Activated gamma-delta T cell treated with Interleukin-2 at 50 U/mL for 16 hours (primary cell): ENCODE data around the gene DLX4.

Experiments
- DNase-seq: peaks from one replicate; pipeline ENCODE4 v3.0.0-alpha.2; 2020

Gene DLX4

DNA sequence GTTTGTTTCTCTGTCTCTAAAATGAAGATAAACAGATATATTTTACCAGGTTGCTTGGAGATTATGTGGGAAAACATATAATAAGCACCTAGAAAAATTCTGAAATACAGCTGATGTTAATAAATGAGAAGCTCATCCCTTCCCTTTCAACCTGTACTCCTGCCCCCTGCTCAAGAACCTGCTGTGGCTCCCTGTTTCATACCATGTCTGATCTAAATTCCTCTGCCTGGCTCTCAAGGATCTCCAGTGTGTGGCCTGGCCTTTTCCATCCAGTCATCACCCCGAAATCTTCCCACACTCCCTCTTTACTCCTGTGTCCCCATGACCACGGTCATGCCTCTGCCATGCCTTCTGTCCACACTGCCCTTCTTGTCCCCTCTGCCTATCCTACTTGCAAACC, 19.4 kb upstream of the DLX4 start:
- no peak for DNase-seq

DNA sequence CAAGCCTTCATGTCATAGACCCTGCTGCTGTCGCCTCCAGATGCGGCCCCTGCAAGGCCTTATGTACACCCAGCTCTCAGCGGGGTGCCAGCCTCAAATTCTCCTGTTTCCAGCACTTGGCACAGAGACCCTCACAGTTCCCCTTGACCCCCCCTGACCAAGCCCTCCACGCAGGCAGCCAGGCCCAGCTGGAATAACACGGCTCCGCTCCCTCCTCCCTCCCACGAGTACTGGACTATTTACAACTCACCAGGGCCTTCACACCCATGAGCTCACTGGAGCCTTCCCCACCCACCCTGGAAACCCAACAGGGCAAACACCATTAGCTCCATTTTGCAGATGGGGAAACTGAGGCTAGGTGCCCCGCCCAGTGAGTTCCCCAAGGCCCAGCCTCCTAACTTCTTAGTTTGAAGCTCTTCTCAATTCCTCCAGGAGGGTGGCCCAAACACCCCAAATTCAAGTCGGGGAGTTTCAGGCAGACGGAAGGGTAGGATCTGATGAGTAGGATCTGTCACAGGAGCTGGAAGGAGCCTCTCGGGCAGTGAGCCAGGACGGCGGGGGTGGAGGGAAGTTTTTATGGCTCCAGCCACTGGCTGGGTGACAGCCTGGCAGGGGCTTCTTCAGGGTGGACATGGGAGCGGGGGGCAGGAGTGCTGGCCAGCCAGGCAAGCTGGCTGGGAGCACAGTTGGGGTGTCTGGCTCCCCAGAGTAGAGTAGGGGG, 17.5 kb upstream of the DLX4 start:
- no peak for DNase-seq

DNA sequence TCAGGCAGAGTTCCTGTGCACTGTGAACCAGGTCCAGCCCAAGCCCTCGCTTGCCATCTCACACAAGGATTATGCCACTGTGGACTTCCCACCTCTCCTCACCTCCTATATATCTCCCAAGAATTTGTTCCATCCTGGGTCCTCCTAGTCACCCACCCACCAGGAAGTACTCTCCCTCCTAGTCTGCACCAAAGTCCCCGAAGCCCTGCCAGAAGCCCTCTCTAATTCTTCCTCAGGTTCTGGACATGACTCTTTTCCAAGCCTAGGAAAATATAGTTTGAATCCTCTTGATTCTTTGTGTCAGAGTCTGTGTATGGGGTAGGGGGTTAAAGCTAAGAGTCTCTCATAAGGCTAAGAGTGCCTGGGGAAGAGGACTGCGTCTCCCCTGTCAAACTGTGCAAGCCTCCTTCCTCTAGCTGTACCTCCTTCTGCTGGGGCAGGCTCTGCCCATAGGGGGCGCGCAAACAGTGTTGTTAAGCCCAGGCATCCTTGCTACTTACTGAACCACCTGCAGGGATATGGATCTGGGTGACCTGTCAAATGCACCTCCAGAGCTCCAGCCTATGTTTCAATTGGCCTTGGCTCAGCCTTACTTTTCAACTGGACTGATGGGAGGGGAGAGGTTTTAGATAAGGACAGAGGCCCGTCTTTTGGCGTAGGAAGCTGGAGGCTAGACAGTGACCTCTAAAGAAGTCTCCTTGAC, 16.6 kb upstream of the DLX4 start:
- DNase-seq, result peak; percentile 80

DNA sequence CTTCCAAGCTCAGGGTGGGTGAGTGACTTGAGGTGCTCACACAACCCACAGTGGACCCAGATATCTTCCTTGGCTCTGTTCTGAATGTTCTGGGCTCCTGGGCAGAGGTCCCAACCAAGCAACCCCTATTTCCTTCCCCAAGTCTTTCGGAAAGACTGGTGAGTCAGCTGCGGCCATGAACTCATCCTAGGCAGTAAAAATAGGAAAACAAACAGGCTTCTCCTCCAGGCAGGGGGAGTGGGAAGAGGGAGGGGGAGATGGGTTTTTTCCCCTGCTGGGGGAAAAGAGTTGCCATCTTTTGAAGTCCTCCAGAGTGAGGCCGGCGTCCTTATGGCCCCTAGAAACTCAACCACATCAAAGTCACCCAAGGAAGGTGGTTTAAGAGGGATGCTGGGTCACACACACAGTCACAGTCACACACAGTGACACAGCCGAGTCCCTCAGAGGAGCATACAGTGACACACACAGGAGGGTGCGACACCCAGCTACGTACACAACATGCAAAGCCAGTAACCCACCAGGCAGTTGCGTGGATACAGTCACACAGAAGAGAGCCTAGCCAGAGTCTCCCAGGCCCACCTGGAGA, 16.0 kb upstream of the DLX4 start:
- no peak for DNase-seq

DNA sequence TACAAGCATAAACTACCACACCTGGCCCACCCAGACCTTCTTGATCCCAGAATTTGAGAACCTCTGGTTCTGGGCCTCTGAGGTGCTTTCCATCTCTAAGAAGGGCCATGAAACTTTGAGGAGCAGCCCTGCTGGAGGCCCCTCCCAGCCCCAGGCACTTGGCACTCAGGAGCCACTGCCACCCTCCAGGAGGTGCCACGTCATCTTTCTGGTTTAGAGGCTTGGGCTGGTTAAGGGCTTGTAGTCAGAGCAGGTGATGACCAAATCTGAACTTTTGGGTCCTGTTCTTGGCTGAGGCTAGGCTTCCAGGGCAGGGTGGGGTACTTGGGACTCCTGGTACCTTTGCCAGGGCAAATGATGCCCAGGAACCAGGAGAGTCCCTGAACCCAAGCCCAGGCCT, 13.8 kb upstream of the DLX4 start:
- no peak for DNase-seq

DNA sequence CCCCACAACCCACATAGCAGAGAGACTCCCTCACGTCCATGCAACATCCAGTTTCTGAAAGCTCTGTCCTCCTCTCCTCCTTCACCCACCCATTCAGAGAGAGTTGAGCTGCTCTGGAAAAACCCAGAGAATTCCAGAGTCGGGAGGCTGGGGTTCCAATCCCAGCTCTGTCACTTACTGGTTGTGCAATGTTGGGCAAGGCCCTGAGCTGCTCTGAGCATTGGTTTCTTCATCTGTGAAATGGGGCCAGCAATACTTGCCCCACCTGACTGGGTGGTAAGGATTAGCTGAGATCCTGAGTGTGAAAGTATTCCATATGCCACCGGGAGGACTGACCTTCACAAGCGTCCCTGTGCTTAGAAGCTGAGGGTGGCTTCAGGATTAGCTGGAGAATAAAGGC, 12.2 kb upstream of the DLX4 start:
- no peak for DNase-seq

DNA sequence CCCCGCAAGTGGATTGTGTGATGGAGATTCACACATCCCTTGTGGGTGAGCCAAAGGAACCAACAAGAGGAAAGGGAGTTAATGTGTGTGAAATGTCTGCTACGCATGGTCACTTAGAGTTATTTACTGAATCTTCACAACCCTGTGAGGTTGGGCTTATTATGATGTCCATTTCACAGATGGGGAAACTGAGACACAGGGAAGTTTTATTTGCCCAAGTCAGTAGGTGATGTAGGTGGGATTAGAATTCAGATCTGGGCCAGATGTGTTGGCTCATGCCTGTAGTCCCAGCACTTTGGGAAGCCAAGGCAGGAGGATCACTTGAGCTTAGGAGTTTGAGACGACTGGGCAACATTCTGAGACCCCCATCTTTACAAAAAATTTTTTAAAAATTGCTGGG, 11.6 kb upstream of the DLX4 start:
- no peak for DNase-seq

DNA sequence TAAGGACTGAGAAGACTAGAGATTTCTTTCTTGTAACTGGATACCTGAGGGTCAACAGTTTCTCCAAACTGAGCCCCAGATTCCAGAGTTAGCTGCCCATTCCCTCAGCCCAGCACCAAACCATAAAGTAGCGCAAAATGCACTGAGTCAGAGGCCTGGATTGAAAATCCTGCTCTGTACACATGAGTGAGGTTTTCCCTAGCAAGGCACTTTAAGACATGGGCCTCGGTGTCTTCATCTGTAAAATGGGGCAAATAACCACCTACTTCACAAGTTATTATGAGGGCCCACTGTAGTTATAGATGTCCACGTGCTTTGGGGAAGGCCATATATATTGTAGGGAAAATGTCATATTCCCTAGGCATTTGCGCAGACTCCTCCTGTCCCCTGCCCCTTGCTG, 10.3 kb upstream of the DLX4 start:
- no peak for DNase-seq

DNA sequence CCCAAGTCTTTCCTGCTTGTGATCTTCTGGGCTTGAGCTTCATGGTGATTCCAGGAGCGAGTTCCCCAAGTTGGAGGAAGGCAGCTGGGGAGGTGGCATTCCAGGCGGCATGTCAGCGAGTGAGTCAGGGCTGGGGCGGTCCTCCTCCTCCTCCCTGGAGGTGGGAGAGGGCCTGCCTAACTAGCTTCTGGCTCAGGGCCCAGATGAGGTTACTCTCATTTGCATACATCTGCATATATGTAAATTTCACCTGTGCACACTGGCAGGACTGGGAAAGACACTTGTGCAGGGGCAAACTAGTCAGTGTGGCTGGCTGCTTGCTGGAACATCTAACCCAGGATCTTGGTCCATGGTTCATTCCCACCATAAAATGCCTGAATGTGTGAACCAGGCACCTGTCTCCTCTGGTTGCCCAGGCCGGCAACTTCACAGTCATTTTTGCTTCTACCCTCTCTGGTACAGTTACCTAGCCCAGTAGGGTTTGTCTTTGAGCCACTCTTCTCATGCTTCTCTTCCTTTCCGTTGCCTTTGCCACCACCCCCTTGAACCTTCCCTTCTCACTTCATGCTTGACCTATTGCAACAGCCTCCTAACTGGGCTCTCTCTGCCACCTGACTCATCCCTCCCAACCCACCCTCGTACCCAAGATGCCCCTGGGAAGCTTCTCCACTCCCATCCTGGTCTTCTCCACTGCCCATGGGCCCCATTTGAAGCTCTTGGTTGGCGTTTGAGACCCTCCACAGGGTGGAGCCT, 9.6 kb upstream of the DLX4 start:
- DNase-seq, result no peak

DNA sequence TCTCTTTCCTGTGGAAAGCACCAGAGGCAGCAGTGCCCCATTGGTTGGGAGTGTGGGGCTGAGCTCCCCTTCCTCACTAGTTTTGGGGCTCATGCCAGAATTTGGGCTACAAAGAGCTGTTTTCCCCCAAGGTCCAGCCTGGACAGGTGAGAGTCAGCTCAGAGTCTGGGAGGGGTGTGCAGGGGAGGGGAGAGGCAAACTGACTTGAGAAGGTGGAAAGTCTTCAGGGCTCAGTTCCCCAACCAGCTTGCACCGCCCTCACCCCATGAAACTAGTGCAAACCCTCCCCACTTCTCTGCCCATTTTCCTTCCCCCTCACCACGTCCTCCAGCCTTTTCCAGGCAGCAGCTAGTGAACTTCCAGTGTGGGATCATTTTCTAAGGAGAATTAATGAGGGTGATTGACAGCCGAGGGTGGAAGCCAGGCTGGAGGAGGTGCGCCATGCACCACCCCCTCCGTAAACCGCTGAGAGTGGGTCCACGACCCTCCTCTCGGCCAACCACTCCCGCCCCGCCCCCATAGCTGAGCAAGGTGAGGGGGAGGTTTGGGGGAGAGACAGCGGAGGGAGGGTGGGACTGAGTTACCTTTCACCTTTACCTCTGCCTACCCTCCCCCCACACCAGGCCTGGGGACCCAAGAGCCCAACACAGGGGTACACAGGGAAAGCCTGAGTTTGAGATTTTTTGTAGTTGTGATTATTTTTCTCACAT, 6.2 kb upstream of the DLX4 start:
- DNase-seq, result no peak

DNA sequence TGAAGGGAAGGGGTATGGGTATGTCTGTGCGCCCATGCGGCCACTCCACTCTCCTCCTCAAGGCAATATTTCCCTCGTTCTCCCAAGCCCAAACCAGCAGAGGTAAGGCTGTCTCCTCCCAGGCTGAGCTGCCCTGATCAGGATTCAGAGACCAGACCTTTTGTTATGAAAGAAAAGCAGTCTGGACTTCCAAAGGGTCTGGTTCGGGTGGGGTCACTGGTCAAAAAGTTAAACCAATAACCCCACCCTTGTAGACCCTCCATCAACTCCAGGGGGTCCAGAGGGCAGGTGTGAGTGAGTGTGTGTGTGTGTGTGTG, 5.7 kb upstream of the DLX4 start:
- no peak for DNase-seq

DNA sequence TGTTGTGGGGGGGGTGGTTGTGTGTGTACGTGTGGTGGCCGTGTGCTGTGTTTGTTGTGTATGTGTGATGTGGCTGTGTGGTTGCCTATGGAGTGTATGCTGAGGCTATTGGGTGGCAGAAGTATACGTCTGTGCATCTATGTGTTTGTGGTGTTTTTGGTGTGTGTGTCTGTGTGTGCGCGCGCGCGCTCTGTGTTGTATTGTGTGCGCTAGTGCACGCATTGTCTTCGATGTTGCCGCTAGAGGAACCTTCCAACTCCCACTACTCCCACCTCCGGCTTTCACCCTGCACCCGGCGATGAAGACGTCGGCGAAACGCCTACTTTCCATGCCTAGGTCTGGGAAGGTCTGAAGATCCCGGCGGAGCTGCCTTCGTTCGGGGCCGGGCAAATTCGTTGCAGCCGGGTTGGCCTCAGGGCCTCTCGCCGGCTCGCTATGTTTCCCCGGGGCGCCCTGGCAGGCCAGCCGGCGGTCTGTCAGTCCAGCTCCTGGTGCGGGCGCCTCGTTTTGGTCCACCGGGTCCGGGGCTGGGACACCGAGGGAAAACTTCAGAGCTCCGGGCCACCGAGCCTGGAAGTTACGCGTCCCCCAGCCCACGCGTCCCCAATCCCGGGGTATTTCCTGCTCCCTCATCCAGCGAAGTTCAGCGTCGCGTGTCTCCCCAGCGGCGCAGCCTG, 5.2 kb upstream of the DLX4 start:
- DNase-seq, result no peak

DNA sequence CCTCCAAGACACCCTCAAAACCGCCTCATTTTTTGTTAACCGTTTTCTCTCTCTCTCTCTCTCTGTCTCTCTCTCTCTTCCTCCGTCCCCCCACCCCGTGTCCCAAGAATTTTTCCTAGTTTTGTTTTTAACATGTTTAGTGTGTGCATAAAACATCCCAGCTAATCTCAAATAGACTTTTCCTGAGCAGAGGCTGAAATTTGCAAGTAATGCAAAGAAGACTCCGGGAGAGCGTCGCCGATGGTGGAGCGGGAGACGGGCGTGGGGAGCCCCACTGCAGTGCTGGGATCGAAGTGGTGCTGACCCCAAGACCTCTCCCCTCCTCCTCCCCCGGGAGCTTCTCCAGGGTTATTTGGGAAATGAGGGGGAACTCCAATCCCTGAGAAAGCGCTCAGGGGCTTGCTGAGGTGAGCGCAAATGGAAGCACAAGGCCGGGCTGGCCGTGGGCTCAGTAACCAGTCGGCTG, 4.7 kb upstream of the DLX4 start:
- DNase-seq, result no peak

DNA sequence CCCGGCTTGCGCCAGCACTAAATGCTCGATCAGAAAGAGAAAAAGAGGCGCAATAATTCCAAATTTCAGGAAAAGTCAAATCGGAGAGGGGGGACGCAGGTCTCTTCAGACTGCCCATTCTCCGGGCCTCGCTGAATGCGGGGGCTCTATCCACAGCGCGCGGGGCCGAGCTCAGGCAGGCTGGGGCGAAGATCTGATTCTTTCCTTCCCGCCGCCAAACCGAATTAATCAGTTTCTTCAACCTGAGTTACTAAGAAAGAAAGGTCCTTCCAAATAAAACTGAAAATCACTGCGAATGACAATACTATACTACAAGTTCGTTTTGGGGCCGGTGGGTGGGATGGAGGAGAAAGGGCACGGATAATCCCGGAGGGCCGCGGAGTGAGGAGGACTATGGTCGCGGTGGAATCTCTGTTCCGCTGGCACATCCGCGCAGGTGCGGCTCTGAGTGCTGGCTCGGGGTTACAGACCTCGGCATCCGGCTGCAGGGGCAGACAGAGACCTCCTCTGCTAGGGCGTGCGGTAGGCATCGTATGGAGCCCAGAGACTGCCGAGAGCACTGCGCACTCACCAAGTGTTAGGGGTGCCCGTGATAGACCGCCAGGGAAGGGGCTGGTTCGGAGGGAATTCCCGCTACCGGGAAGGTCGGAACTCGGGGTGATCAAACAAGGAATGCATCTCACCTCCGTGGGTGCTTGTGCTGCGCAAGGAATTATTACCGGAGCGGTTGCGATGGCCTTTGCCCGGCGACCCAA, 4.0 kb upstream of the DLX4 start:
- peak; percentile 35 for DNase-seq

DNA sequence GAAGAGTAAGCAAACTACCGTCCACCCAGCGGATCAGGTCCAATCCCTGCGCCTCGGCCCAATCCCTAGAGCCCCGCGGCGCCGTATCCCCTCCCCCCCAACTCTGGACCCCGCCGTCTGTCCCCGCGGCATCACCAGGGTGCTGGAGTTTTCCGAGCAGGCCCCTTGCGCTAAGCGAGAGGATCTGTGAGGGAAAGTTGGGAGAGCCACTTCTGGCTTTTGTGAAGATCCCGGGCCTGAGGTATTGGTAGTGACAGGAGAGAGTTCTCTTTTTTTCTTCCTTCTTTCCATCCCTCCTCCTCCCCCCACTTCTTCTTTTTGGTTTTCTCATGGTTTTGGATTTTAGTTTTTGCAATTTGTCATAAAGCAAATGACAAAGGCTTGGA, 3.5 kb upstream of the DLX4 start:
- no peak for DNase-seq

DNA sequence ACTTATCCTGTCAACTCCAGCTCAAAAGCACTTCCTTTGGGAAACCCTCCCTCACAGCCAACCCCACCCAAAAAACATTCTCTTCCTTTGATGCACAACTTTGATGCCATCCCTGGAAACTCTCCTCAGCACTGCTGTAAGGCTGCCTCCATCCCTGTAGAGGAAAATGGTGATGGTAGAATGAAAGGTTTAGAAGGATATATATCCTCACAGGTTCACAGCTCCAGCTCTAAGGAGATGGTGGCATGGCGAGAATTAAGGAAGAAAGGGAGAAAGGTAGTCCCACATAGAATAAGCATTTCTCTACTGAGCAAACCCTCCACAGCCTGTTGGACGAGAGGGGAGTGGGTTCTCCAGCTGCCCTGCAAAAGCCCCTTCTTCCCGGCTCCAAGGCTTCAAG, 2.2 kb upstream of the DLX4 start:
- DNase-seq, result no peak

DNA sequence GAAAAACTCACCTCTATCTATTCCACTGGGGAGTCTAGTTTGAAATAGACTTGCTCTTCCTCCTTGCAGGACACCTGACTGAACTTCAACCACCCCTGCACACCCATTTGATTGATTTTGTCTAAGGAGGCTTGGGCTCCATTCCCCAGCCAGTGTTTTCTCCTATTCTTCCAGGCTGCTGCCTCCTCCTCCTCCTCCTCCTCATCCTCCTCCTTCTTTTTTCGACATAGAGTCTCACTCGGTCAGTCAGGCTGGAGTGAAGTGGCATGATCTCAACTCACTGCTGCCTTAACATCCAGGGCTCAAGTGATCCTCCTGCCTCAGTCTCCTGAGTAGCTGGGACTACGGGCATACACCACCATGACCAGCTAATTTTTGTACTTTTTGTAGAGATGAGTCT, 1.8 kb upstream of the DLX4 start:
- no peak for DNase-seq

DNA sequence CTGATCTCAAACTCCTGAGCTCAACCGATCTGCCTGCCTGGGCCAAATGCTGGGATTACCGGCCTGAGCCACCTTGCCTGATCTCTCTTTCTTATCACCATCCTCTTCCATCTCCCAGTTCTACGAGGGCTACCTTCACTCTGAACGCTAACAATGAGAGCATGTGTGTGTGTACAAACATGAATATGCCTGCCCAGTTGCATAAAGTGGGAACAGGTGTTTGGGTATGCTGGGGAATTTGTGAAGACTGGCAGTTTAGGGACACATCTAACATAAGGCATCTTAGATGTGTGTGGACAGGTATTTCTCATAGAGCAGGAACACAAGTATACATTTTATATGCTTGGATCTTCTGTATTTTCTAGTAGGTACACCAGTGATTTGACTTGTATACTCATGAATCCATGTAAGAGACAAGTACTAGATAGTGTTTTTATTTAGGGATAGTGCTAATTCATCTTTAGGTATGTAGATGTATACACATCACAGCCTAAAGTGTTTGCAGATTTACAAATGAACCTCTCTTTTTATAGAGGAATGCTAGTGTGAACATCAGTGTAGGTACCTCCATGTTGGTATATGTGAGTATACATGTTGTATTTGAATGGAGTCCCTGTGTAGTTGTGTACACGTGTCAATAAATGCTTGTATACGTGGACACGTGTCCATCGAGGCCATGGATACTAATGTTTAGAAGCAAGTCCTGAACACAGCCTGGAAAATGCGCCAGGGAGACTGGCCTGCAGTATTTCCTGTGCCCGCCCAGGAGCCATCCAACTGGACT, 1.2 kb upstream of the DLX4 start:
- no peak for DNase-seq

DNA sequence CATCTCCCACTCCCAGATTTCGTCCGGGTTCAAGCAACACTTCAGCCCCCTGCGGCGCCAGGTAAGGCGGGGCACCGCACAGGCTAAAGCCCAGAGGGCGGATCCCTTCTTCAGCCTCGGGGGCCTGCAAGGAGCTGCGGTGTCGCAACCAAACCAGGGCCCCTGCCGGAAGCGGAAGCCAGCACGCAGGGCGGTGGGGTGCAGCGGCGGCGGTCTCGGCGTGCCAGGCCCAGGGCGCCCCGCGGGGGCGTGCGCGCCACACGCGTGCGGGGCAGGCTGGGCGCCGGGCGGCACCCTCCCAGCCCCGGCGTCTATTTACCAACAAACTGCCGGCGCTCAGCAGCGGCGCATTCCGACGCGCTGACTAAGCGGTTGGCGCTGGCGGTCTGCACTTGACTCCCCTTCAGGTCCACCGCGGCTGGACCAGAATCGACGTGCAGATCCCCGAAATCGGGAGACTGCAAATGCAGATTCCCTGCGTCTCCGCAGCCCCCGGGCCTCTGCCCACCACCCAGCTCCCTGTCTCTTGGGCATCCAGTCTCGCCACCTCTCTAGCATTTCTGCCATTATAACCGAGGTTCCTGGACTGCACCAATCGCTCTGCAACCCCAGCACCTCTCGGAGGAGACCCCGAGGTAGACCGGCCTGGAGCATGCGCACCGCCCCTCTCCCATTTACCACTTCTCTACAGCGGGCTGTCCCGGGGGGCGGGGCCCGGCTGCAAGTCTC, 421 bp upstream of the DLX4 start:
- peak; percentile 59 for DNase-seq

DNA sequence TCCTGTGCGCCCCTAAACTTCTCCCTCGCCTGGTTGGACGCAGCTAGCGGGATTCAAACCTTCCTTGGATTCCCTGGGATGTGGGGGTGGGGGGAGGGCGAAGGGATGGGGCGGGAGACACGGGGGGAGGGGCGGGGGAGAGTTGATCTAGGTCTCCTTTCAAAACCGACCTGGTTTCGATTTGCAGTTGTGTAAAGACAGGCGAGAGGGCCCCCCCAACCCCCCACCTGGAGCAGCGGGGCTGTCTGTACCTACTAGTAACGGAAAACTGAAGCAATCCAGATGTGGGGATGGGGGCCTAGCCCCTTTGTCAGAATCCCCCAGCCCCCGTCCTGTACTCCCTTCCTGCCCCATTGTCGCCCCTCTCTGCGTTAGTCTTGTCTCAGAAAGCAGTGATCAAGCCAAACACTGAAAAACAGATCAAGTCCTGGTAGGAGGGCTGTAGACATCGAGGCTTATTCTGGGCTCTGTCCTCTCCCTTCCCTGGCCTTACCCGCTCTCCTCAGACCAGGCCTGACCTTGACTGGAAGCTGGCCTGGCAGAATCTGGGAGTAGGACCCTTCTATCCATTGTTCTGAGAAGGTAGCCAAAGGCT, 902 bp downstream of the DLX4 start:
- DNase-seq, result no peak
